Measurements from ENCODE around the gene ANKRD49.
A peak's percentile ranks its signal among the peaks of the same experiment; 100 is the strongest.

ANKRD49 gene

DNA sequence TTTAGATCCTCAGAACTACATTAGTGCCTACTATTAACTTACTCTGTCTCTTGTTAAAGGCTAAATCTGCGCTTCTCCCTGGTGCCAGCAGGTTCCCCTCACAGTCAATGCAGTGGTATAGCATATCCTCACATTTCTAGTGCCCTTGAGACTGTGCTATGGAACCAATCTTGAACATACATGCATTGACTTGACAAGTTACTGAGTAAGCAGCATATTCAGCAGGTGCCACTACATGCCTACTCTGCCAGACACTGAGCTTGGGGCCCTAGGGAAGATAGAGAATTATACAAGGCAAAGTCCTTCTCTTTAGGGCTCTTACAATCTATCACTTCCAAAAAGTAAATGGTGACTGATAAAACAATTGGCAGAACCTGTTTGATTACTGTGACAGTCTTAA is 53.1 kb downstream of the ANKRD49 start:
- peak overlapping the region in 1 of 2 donors; percentile 65 for H3K4me3 ChIP-seq (replicated peaks in 1 of 2; ENCODE audit: low read depth in 2 of 2, low read length in 2 of 2)
- TF ChIP-seq, protein P1, sequence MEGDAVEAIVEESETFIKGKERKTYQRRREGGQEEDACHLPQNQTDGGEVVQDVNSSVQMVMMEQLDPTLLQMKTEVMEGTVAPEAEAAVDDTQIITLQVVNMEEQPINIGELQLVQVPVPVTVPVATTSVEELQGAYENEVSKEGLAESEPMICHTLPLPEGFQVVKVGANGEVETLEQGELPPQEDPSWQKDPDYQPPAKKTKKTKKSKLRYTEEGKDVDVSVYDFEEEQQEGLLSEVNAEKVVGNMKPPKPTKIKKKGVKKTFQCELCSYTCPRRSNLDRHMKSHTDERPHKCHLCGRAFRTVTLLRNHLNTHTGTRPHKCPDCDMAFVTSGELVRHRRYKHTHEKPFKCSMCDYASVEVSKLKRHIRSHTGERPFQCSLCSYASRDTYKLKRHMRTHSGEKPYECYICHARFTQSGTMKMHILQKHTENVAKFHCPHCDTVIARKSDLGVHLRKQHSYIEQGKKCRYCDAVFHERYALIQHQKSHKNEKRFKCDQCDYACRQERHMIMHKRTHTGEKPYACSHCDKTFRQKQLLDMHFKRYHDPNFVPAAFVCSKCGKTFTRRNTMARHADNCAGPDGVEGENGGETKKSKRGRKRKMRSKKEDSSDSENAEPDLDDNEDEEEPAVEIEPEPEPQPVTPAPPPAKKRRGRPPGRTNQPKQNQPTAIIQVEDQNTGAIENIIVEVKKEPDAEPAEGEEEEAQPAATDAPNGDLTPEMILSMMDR (IDR thresholded peaks at IDR 0.05; ENCODE audit: low read depth, low read length): no peak
- no peak for DNase-seq (ENCODE audit: low read depth in 2 of 2)

DNA sequence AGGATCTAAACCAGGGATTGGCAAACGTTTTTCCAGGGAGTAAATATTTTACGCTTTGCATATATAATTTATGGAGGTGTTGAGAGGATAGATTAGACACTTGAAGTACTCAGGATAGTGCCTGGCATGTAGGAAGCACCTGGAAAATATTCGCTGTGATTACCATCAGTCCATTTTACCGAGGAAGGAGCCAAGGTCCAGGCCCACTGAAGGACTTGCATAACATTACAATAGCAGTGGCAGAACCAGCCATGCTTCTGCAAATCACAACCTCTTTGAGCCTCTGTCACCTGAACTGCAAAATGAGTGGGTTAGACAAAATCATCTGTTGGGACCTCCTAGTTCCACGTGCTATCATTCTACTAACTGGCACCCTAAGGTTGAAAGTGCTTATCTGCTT is 55.4 kb downstream of the ANKRD49 start:
- no peak overlapping the region for H3K4me3 ChIP-seq (replicated peaks in 1 of 2; ENCODE audit: low read depth in 2 of 2, low read length in 2 of 2)
- no peak for DNase-seq (ENCODE audit: low read depth in 2 of 2)
- TF ChIP-seq, protein P1 (IDR thresholded peaks at IDR 0.05; ENCODE audit: low read depth, low read length): no peak
